Nucleus accumbens (tissue), 56 donors: ENCODE results near the gene PRKCG.
"Not testable (repeated sequence)": the region's sequence is repeated elsewhere in the genome, so short reads cannot be mapped to it uniquely, and the experiment has no call there.

ENCODE experiments used
- DNase-seq, 56 donors: peaks; one replicate each; lab custom pipeline; 2025; lab: John Stamatoyannopoulos, UW

PRKCG gene

GRCh38 chr19:53927739-53928138 is 45.7 kb downstream of the PRKCG start:
- no peak for DNase-seq

GRCh38 chr19:53936029-53936428 is 54.0 kb downstream of the PRKCG start:
- DNase-seq, result no peak

GRCh38 chr19:53942001-53942786 is 60.2 kb downstream of the PRKCG start:
- peak in 2 of 56 donors; percentile 17 to 47 for DNase-seq

- no peak for DNase-seq
These were observed 62.4 kb downstream of the PRKCG start for GRCh38 chr19:53944416-53944815.

- no peak for DNase-seq
These were observed 62.9 kb downstream of the PRKCG start for GRCh38 chr19:53944933-53945332.

- DNase-seq, result no peak
These were observed 63.4 kb downstream of the PRKCG start for GRCh38 chr19:53945441-53945840.

GRCh38 chr19:53945998-53946397 is 64.0 kb downstream of the PRKCG start:
- DNase-seq, result no peak

- no peak for DNase-seq
These were observed 65.6 kb downstream of the PRKCG start for GRCh38 chr19:53947624-53948023.

- not testable (repeated sequence) for DNase-seq
These were observed 66.6 kb downstream of the PRKCG start for GRCh38 chr19:53948611-53949010.

- no peak for DNase-seq
These were observed 69.4 kb downstream of the PRKCG start for GRCh38 chr19:53951436-53951835.

- DNase-seq, result no peak
These were observed 70.0 kb downstream of the PRKCG start for GRCh38 chr19:53951947-53952346.

- no peak for DNase-seq
These were observed 71.4 kb downstream of the PRKCG start for GRCh38 chr19:53953383-53953782.
